ENCODE data around the gene FAM171A1.
A peak's percentile ranks its signal among the peaks of the same experiment; 100 is the strongest.
"Not testable (repeated sequence)": the region's sequence is repeated elsewhere in the genome, so short reads cannot be mapped to it uniquely, and the experiment has no call there.

The FAM171A1 gene

GRCh38 chr10:15237351-15237750 lies 133.7 kb downstream of the FAM171A1 start:
- DNase-seq: no peak

GRCh38 chr10:15236340-15236739 lies 134.7 kb downstream of the FAM171A1 start:
- DNase-seq: no peak

GRCh38 chr10:15232279-15232678 lies 138.8 kb downstream of the FAM171A1 start:
- DNase-seq: no peak

GRCh38 chr10:15231426-15231825 lies 139.7 kb downstream of the FAM171A1 start:
- DNase-seq: no peak

- no peak for DNase-seq
Measured at GRCh38 chr10:15230257-15230656, 140.8 kb downstream of the FAM171A1 start.

DNA sequence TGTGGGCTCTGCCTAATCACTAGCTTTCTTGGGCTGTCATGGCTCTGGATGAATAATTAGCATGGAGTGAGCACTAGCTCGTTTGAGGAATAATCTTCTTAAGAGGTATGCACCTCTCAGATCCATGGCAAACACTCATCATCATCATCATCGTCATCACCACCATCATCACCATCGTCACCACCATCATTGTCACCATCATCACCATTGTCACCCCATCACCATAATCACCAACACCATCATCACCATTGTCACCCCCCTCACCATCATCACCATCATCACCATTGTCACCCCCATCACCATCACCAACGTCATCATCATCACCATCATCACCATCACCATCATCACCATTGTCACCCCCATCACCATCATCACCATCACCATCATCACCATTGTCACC lies 141.8 kb downstream of the FAM171A1 start:
- no peak for DNase-seq

DNA sequence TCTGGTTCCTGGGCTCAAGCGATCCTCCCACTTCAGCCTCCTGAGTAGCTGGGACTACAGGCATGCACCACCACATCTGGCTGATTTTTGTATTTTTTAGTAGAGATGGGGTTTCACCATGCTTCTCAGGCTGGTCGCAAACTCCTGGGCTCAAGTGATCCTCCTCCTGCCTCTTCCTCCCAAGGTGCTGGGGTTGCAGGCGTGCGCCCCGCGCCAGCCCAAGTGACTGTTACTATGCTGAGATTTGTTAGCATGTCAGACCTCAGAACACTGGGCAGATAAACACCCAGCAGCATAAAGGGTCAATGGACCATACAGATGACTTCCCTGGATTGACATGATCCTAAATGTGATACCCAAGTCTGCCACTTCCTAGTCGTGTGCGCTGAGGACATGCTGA lies 142.7 kb downstream of the FAM171A1 start:
- DNase-seq: no peak

DNA sequence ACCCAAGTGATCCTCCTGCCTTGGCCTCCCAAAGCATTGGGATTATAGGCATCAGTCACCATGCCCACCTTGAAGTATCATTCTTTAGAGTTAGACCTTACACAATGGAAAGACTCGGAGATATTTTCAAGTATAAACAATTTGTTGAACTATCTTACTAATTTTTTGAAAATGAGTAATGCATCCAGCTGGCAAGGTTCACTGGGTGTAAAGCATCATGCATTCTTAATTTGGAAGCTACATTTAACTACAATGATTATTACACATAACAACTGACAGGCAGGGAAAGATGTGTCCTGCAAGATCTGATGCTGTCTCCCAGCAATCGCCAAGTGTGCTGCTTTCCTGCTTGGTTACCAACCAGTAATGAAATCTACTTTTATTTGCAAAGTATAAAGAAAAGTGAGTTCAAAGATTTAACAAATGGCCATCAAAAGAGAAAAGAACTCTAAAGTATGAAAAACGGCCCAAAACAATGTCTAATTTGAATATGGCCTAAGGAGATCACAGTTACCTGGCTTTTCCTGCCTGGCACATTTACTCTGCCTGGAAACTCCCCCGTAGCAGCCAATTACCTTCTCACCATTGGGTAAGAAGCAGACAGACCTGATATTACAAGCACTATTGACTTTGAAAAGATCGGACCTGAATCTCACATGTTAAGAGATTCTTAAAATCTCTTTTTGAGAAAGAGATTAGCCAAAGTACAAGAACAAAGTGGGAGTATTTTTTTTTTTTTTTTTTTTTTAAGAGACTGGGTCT lies 143.3 kb downstream of the FAM171A1 start:
- no peak for DNase-seq

GRCh38 chr10:15225511-15225910 lies 145.6 kb downstream of the FAM171A1 start:
- DNase-seq: no peak

DNA sequence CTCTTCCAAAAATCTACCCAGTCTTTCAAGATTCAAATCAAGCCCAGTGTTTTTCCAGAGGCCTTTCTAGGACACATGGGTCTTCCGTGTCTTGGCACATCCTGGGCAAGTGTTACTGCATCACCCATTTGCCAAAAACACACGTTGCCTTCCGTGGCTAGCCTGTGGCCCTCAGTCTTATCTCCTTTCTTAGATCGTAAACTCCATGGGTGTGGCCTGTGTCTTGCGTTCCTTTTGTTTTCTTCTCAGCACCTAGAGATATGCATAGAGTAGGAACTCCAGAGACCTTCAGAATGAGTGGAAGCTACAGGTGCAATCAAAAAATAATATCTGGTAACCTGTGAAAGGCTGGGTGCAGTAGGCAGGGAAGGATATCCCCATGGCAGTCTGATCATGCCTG lies 146.1 kb downstream of the FAM171A1 start:
- no peak for DNase-seq

- no peak for DNase-seq
Measured at GRCh38 chr10:15223174-15223573, 147.9 kb downstream of the FAM171A1 start.

DNA sequence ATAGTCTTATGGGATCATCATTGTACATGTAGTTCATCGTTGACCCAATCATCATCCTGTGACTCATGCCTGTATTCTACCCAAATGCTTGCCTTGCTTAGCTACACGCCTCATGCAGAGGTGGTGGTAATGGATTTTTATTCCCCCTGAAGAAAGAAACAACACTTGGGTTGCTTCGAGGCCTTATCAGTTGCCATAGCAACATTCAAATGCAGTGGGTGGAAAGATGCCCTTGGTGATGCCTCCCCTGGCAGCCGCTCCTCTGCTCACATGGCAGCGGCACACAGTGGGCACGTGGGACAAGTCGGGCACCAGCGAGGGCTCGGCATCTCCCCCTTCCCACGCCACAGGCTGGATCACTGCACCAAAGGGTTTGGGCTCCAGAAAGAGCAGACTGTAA lies 148.6 kb downstream of the FAM171A1 start:
- no peak for DNase-seq

DNA sequence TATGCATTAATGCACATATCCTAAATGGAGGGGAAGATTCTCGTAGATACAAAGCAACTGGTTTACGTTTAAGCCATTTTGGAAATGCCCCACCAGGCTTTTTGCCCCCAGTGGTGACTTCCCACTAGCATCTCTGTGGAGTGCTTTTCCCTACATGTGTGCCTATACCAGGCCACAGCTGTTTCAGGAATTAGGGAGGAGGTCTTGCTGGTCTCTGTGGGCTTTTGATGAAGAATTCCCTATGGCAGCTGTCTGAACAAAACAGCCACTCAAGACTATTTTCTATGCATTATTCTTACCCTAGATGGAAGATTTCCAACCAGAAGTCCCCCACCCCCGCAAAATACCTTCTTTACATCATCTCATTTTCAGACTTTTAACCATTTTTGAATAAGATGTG lies 150.6 kb downstream of the FAM171A1 start:
- no peak for DNase-seq

DNA sequence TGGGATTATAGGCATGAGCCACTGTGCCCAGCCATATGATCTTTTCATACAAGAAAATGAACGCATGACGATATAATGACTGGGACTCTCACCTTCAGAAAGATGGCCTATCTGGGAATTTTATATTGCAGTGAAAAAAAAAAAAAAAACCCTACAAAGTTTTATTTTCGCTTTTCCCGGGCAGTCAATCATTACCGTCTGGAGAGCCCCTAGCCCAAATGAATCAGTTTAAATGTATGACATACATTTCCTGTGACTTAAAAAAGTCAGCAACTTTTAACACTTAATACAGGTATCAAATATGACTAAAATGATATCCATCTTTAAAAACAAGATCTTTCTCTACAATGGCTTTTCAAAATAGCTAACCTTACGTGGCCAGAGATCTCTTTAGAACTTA lies 154.4 kb downstream of the FAM171A1 start:
- DNase-seq: no peak

DNA sequence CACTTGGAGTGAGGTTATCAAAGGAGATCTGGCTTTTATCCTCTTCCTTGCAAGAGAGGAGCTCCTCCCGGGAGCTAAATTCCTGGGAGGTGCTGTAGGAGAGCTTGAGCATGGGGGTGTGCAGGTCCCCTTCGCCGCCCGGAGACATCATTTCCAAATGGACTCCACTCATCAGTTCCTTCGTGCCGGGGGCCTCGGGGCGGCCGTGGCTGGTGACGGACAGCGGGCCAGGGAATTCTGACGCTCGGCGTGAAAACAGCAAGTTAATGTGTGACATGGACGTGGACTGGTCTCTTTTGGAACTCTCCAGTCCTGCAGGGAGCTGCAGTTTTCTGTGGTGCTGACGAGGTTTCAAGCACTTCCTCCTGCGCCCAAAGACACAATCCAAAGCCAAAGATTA lies 156.9 kb downstream of the FAM171A1 start:
- no peak for DNase-seq

DNA sequence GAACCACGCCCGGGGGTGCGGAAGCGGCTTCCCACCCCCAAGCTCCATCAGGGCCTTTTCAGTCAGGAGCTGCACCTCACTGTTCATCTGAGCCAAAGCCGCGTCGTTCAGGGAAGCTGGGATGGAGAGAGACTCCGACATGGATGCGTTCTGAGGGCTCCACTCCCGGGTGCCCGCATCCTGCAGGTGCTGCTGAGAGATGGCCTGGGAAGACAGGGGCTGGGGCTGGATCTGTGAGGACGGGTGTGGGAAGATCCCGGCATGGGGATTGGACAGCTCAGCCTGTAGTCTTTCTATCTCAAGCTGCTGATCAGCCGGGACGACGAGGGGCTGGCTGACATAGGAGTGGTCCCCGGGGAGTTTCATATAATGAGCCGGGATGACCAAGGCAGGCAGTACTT lies 157.6 kb downstream of the FAM171A1 start:
- DNase-seq: no peak

DNA sequence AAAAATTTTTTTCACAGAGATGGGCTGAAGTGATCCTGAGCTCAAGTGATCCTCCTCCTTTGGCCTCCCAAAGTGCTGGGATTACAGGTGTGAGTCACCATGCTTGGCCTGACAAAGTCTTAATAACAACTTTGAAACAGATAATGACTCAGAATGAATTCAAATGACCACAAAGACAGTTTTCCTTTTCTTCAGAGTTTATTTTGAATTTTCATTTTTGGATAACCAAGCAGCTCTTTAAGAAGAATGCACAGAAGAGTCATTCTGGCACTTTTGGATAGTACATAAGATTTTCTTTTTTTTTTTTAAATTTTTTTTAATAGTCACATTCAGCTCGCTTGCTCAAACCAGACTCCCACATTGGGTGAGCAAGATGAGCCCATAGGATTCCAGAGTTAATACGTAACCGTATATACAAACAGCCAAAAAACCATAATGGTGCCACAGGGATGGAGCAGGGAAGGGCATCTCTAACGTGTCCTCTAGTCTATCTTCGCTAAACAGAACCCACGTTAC lies 159.6 kb downstream of the FAM171A1 start:
- no peak for DNase-seq

GRCh38 chr10:15210521-15210920 lies 160.6 kb downstream of the FAM171A1 start:
- no peak for DNase-seq

- DNase-seq: peak; percentile 83
Measured at GRCh38 chr10:15209827-15210509, 161.1 kb downstream of the FAM171A1 start.

DNA sequence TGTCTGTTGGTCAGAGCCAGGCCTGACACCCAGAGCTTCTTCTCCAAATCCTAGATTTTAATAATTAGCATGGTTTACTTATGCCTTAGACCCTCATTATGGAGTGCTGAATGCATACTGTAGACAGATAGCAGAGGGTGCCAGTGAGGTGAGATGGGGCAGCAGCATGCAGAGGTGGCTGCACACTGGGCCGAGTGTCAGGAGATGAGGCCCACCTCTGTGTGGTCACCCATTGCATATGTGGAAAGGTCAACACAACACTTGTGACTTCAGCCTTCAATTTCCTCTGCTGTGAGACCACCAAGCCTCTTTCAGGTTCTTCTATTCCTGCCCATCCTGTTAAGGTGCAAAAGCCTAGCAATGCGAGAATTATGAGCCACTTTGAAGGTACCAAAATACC lies 162.9 kb downstream of the FAM171A1 start:
- DNase-seq: no peak

- not testable (repeated sequence) for DNase-seq
Measured at GRCh38 chr10:15207410-15207809, 163.7 kb downstream of the FAM171A1 start.

DNA sequence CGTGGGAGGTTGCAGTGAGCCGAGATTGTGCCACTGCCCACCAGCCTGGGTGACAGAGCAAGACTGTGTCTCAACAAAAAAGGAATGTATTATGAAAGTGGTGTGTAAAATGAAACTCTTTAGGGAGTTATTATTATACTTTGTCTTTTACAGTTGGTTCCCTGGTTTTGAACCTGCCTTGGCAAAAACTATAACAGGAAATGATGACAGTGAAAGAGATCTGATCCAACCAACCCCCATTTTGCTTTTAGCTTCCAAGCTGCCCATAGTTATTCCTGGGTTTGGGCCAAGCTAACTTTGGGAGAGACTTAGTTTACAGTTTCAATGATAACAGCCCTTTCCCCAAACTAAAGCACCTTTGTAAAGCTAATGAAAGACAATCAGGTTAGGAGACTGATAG lies 168.4 kb downstream of the FAM171A1 start:
- no peak for DNase-seq

GRCh38 chr10:15202301-15202621 lies 168.8 kb downstream of the FAM171A1 start:
- not testable (repeated sequence) for DNase-seq

DNA sequence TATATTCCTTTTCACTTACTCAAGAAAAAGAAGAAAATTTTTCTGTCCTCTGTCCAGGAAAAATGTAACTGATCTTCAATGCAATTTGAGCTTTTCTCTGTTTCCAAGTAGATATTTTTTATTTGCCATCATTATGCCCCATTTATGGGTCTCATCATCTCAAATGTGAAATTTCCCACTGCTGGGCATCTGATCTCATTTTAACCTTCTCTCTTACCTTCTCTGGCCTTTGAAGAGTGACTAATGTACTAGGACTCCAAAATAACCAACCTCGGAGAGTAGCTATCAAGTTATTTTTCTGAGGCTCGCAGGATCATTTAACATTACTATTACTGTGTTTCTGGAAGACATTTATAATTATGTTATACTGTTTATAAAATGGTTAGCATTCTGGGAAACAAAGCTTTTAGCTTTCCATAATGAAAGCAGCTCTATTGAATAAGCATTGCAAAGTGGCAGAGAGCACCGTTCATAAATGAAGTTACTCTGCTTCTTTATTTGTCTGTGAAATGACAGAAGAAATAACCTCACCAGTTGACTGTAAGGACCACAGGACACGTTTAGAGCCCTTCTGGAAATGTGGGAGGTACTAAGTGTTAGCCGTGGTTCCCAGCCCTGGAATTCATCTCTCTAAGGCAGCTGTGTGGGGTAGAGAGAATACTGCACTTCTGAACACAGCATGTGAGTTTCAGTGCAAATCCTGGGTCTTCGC lies 169.3 kb downstream of the FAM171A1 start:
- no peak for DNase-seq

Data from activated CD8-positive, alpha-beta memory T cell treated with anti-CD3 and anti-CD28 coated beads, Interleukin-2, amount 50 U/mL, for 4 hours (primary cell).